Measurements from ENCODE around the gene KLHL10. TPM values are rescaled to one million over a fixed set of nuclear protein-coding genes. Genes with fewer than 3 reads are reported as not detected.
"Not testable (repeated sequence)": the region's sequence is repeated elsewhere in the genome, so short reads cannot be mapped to it uniquely, and the experiment has no call there.

The KLHL10 gene
- total RNA-seq, 1 experiment from 2014 or later = not detected

DNA sequence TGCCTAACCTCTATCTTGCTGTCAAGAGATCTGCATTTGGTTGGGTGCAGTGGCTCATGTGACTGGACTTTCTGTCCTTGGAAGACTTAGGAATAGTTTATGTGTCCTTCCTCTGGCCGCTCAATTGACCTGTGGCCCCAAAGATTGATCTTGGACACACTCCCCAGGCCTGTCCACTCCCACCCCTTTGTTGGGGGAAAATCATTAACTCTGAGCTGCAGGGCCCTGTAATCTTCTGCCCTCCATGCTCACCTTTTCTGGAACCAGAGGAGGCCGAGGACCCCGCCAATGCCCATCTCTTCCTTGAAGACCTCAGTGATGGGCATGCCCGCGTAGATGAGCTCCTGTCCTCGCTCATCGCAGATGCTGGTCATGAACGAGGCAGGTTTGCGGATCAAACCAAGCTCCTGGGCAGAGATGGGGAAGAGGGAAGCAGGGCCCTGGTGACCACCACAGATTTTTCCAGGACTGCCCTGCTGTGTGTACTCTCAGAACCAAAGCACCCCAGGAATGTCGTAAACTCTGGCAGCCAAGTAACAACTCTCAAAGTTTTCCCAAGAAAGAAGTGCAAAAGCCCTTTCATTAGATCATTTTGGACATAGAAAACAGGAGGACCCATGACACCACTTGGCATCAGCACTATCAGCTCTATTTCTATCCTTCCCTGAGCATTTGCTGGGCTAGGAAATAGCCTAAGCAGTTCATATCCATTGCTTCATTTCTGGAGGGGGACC lies 36.1 kb downstream of the KLHL10 start:
- ChIA-PET POLR2A (ENCODE audit: unreplicated experiment) (no interaction called here), CTCF (no interaction called here)
- H3K9ac ChIP-seq (ENCODE audit: low read length) = no peak overlapping the region
- H3K79me2 ChIP-seq (ENCODE audit: low read length) = no peaks in the 10 kb centered on the region
- TF ChIP-seq EZH2 (IDR thresholded peaks at IDR 0.05; ENCODE audit: low read length, unreplicated experiment) (no peak), EZH2phosphoT487 (IDR thresholded peaks at IDR 0.05; ENCODE audit: borderline replicate concordance, low read length) (no peak)
- TF ChIP-seq, protein P1, sequence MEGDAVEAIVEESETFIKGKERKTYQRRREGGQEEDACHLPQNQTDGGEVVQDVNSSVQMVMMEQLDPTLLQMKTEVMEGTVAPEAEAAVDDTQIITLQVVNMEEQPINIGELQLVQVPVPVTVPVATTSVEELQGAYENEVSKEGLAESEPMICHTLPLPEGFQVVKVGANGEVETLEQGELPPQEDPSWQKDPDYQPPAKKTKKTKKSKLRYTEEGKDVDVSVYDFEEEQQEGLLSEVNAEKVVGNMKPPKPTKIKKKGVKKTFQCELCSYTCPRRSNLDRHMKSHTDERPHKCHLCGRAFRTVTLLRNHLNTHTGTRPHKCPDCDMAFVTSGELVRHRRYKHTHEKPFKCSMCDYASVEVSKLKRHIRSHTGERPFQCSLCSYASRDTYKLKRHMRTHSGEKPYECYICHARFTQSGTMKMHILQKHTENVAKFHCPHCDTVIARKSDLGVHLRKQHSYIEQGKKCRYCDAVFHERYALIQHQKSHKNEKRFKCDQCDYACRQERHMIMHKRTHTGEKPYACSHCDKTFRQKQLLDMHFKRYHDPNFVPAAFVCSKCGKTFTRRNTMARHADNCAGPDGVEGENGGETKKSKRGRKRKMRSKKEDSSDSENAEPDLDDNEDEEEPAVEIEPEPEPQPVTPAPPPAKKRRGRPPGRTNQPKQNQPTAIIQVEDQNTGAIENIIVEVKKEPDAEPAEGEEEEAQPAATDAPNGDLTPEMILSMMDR (conservative IDR thresholded peaks at IDR 0.05; ENCODE audit: low read depth, low read length) = no peak
- DNase-seq = no peak
- ATAC-seq = no peak
- no peaks in the 10 kb centered on the region for H4K20me1 ChIP-seq (ENCODE audit: low read length)
- no peaks in the 10 kb centered on the region for H3K4me1 ChIP-seq (ENCODE audit: insufficient read depth, low read length)
- H3K36me3 ChIP-seq (ENCODE audit: low read depth, low read length) = peaks cover 11% of the 10 kb centered on the region; the same call in 1 of the 2 replicates
- no peaks in the 10 kb centered on the region for H3K9me3 ChIP-seq (ENCODE audit: low read length)
- intact Hi-C loops (cut with micrococcal nuclease) = no loop called here
- H3K27me3 ChIP-seq (ENCODE audit: low read length) = no peaks in the 10 kb centered on the region
- H2AFZ ChIP-seq (ENCODE audit: low read length) = no peak overlapping the region
- no peaks in the 10 kb centered on the region for H3F3A ChIP-seq (ENCODE audit: low read length, unreplicated experiment)
- no peaks in the 10 kb centered on the region for H3K9me2 ChIP-seq (replicated peaks; ENCODE audit: low read length)
- no peak overlapping the region for H3K4me2 ChIP-seq (ENCODE audit: low read length)
- no TSS peak for BruUV-seq (replicated peaks)
- no peak overlapping the region for H3K4me3 ChIP-seq (ENCODE audit: low read length)
- H3K27ac ChIP-seq (ENCODE audit: low read length) = no peak overlapping the region

DNA sequence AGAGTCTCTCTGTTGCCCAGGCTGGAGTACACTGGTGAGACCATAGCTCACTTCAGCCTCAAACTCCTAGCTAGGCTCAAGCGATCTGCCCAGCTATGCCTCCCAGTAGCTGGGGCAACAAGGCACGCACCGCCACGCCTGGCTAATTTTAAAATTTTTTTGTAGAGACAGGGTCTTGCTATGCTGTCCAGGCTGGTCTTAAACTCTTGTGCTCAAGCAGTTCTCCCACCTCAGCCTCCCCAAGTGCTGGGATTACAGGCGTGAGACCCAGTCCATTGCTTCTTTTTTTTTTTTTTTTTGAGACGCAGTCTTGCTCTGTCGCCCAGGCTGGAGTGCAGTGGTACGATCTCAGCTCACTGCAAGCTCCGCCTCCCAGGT lies 36.7 kb downstream of the KLHL10 start:
- DNase-seq; H3K27ac ChIP-seq (ENCODE audit: low read length); intact Hi-C loops (cut with micrococcal nuclease); H3K9ac ChIP-seq (ENCODE audit: low read length); CTCF ChIA-PET; BruUV-seq (replicated peaks); H3K9me3 ChIP-seq (ENCODE audit: low read length); H3K4me1 ChIP-seq (ENCODE audit: insufficient read depth, low read length); H3K9me2 ChIP-seq (replicated peaks; ENCODE audit: low read length); H3K27me3 ChIP-seq (ENCODE audit: low read length); H3K4me3 ChIP-seq (ENCODE audit: low read length); H3K4me2 ChIP-seq (ENCODE audit: low read length); H4K20me1 ChIP-seq (ENCODE audit: low read length); H2AFZ ChIP-seq (ENCODE audit: low read length); ATAC-seq; POLR2A ChIA-PET (ENCODE audit: unreplicated experiment); H3K79me2 ChIP-seq (ENCODE audit: low read length); H3F3A ChIP-seq (ENCODE audit: low read length, unreplicated experiment): not testable (repeated sequence)
- H3K36me3 ChIP-seq (ENCODE audit: low read depth, low read length) = peaks cover 12% of the 10 kb centered on the region; the same call in 1 of the 2 replicates

DNA sequence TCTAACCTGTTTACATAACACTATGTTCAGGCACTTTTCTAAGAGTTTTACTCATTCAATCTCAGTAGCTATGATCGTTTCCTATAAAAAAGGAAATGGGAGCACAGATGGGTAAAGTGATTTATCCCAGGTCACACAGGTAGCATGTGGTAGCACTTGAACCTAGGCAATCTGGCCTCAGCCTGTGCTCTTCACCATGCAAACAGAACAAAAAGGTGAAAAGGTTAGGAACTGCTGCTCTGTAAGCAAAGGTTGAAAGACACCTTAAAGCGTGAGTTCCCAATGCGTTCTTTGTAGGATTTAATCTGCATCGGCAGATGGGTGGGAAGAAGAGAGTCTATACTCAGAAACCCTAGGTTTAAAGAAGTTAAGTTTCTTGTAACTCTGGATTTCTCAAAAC lies 42.5 kb downstream of the KLHL10 start:
- Histone ChIP-seq H3K9ac (ENCODE audit: low read length) (no peak overlapping the region), H3K36me3 (ENCODE audit: low read depth, low read length) (peaks cover 31% of the 10 kb centered on the region), H3K27ac (ENCODE audit: low read length) (no peak overlapping the region), H3K27me3 (ENCODE audit: low read length) (no peaks in the 10 kb centered on the region), H3K9me2 (replicated peaks; ENCODE audit: low read length) (no peaks in the 10 kb centered on the region), H2AFZ (ENCODE audit: low read length) (no peak overlapping the region), H3K79me2 (ENCODE audit: low read length) (no peaks in the 10 kb centered on the region), H3F3A (ENCODE audit: low read length, unreplicated experiment) (no peaks in the 10 kb centered on the region), H3K4me2 (ENCODE audit: low read length) (no peak overlapping the region), H3K9me3 (ENCODE audit: low read length) (no peaks in the 10 kb centered on the region), H3K4me1 (ENCODE audit: insufficient read depth, low read length) (no peaks in the 10 kb centered on the region), H4K20me1 (ENCODE audit: low read length) (no peaks in the 10 kb centered on the region), H3K4me3 (ENCODE audit: low read length) (no peak overlapping the region)
- TF ChIP-seq EZH2 (IDR thresholded peaks at IDR 0.05; ENCODE audit: low read length, unreplicated experiment) (no peak), EZH2phosphoT487 (IDR thresholded peaks at IDR 0.05; ENCODE audit: borderline replicate concordance, low read length) (no peak)
- TF ChIP-seq, protein P1 (conservative IDR thresholded peaks at IDR 0.05; ENCODE audit: low read depth, low read length) = no peak
- ATAC-seq (no peak), DNase-seq (no peak)
- BruUV-seq (replicated peaks) = no TSS peak
- CTCF ChIA-PET = no interaction called here
- POLR2A ChIA-PET (ENCODE audit: unreplicated experiment) = no interaction called here
- intact Hi-C loops (cut with micrococcal nuclease) = no loop called here

Measured in PC-3 (cell line).